Kidney (tissue), 14 donors: ENCODE data around the gene DENND5A. TPM values are rescaled to one million over a fixed set of nuclear protein-coding genes. Genes with fewer than 3 reads are reported as not detected.

Experiments used
- DNase-seq, 5 donors: peaks; one replicate each; pipeline ENCODE4 v3.0.0-alpha.2; 2013 to 2020
- FAIRE-seq: peaks from 2 replicates; lab custom pipeline; 2012; peaks lifted over from hg19 to GRCh38; lab: Jason Lieb, UNC
- H3K27ac ChIP-seq, 2 donors: one replicate each; pipeline ENCODE4 v1.7.0; 2013; ENCODE audit warnings: low read depth in 2 of 2, low read length in 2 of 2, inconsistent platforms in 1 of 2
- H3K27me3 ChIP-seq: one replicate; pipeline ENCODE4 v1.7.1; 2013; ENCODE audit warnings: low read length, inconsistent platforms; ENCODE audit not compliant: control insufficient read depth, insufficient read depth
- H3K36me3 ChIP-seq, 3 donors: one replicate each; pipeline versions ENCODE4 v1.7.0 to v1.7.1; 2013; ENCODE audit warnings: low read length in 3 of 3, control low read depth in 1 of 3, inconsistent platforms in 1 of 3; ENCODE audit not compliant: insufficient read depth in 3 of 3, control insufficient read depth in 2 of 3
- H3K4me1 ChIP-seq, 3 donors: one replicate each; pipeline versions ENCODE4 v1.7.0 to v1.7.1; 2013; ENCODE audit warnings: low read length in 3 of 3, inconsistent platforms in 1 of 3, low read depth in 1 of 3; ENCODE audit not compliant: control insufficient read depth in 2 of 3, insufficient read depth in 2 of 3
- H3K4me3 ChIP-seq, 3 donors: one replicate each; pipeline versions ENCODE4 v1.7.0 to v1.8.1; 2013; ENCODE audit warnings: low read length in 3 of 3, control low read depth in 1 of 3, inconsistent platforms in 1 of 3
- H3K9ac ChIP-seq, 3 donors: one replicate each; pipeline versions ENCODE4 v1.7.0 to v1.7.1; 2013; ENCODE audit warnings: low read length in 3 of 3, control low read depth in 1 of 3, inconsistent platforms in 1 of 3
- H3K9me3 ChIP-seq, 3 donors: one replicate each; pipeline versions ENCODE4 v1.7.0 to v1.7.1; 2013; ENCODE audit warnings: low read length in 3 of 3, control low read depth in 1 of 3, inconsistent platforms in 1 of 3; ENCODE audit not compliant: control insufficient read depth in 2 of 3, insufficient read depth in 1 of 3
- intact Hi-C: fragments of 100-400 bp; cut with DNase I; formaldehyde crosslinking; loops from one replicate; pipeline ENCODE4 v1.11.1; 2022
- polyA plus RNA-seq: library from polyadenylated mRNA; stranded (reverse); fragments of 350-450 nt; fragmentation: Illumina TruSeq; extraction: RNeasy Lipid Tissue Mini Kit (QIAGEN cat#74804); gene quantifications from one replicate; pipeline ENCODE4 v1.2.3, GENCODE V29; 2014; ENCODE audit warnings: low read depth, low replicate concordance; ENCODE audit not compliant: insufficient read depth
- total RNA-seq: library from RNA; stranded (reverse); fragmentation: NEBNext Ultra II Directional; extraction: Animal tissue kit (Norgen Biotek cat#: 25700); gene quantifications from one replicate; pipeline ENCODE4 v1.2.1, GENCODE V29; 2021
- TF ChIP-seq, protein P1 (sequence below): IDR thresholded peaks from 3 replicates; pipeline ENCODE4 v1.5.1; 2012; ENCODE audit warnings: mild to moderate bottlenecking, moderate library complexity, borderline replicate concordance; ENCODE audit not compliant: insufficient read depth; ENCODE audit errors: extremely low read depth
- donor health status: control.
- donor health status: control.
- donor health status: control.
- donor health status: control.
- donor health status: control.
- donor health status: DM: yes; HTN: yes; CAD: no.
- donor health status: Normal renal cell carcinoma (clear cell type).

Gene DENND5A
- total and polyA plus RNA-seq, 2 donors from 2014 or later: 32.4 to 53.9 TPM

DNA sequence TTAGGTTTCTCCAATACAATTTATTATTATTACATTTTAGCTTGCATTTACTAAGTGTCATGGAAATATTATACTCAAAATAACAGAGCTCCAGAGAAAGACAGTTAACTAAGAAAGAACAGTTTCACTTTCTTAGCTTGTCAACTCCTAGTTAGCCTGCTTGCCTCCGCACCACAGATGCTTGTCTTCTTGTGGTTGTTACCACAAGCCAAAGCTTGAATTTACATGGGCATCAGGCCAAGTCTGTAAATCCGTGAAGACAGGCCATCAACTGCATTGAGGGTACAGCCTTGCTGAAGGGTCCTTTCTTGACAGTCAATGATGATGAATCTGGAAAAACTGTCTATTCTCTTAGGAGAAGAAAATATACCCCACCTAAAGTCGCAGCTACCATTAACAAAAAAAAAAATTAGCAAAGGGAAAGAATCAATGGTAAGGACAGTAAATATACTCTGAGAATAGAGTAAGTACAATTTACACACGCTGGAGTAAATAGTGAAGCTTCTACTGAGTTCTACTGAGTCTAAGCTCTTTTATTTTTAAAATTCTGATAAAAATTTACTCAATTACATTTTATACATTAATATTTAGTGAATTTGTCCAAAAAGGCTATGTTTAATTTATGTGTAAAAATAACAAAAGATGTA, 15.6 kb upstream of the DENND5A start:
- Histone ChIP-seq H3K27ac (no peak overlapping the region), H3K27me3 (no peaks in the 10 kb centered on the region), H3K36me3 (peaks cover 0 to 3% (median 0%) of the 10 kb centered on the region in 3 donors), H3K4me3 (no peak overlapping the region), H3K4me1 (no peaks in the 10 kb centered on the region), H3K9ac (no peak overlapping the region), H3K9me3 (no peaks in the 10 kb centered on the region)
- DNase-seq: peak in 1 of 5 donors; percentile 60
- TF ChIP-seq, protein P1, sequence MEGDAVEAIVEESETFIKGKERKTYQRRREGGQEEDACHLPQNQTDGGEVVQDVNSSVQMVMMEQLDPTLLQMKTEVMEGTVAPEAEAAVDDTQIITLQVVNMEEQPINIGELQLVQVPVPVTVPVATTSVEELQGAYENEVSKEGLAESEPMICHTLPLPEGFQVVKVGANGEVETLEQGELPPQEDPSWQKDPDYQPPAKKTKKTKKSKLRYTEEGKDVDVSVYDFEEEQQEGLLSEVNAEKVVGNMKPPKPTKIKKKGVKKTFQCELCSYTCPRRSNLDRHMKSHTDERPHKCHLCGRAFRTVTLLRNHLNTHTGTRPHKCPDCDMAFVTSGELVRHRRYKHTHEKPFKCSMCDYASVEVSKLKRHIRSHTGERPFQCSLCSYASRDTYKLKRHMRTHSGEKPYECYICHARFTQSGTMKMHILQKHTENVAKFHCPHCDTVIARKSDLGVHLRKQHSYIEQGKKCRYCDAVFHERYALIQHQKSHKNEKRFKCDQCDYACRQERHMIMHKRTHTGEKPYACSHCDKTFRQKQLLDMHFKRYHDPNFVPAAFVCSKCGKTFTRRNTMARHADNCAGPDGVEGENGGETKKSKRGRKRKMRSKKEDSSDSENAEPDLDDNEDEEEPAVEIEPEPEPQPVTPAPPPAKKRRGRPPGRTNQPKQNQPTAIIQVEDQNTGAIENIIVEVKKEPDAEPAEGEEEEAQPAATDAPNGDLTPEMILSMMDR: no peak
- no peak for FAIRE-seq
- intact Hi-C loops: no loop called here

DNA sequence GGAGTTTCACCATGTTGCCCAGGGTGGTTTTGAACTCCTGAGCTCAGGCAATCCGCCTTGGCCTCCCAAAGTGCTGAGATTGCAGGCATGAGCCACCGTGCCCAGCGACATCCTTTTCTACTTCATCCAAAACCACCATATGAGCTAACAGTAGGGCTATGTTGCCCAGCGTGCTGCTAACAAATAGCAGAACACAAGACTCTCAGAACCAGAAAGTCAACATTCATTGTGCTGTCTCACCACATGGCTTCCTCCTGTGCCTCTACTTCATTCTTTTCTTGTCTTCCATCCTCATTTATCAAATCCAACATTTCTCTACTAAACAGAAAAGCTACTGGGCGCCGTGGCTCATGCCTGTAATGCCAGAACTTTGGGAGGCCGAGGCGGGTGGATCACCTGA, 12.0 kb upstream of the DENND5A start:
- no peak for FAIRE-seq
- intact Hi-C loops: no loop called here
- no peak overlapping the region for H3K4me3 ChIP-seq

DNA sequence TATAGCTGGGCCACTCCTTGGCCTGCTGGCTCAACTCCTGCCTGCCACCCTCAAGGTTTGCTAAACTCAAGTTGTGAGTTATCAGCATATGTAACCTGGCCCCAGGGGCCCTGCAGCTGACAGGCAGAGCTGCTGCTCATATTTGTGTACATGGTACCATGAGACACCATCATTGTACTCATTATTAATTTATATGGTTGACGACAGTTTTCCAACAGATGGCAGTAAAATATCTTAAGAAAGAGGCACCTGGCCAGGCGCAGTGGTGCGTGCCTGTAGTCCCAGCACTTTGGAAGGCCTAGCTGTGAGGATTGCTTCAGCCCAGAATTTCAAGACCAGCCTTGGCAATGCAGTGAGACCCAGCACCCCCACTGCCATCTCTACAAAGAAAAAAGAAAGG, 11.4 kb upstream of the DENND5A start:
- Histone ChIP-seq H3K27ac (no peak overlapping the region), H3K4me3 (no peak overlapping the region), H3K4me1 (no peaks in the 10 kb centered on the region), H3K9me3 (no peaks in the 10 kb centered on the region), H3K9ac (no peak overlapping the region), H3K36me3 (peaks cover 0 to 3% (median 0%) of the 10 kb centered on the region in 3 donors), H3K27me3 (no peaks in the 10 kb centered on the region)
- no peak for DNase-seq
- TF ChIP-seq, protein P1: no peak
- intact Hi-C loops: no loop called here
- FAIRE-seq: no peak

More for the DNA sequence above, 12.0 kb upstream of the DENND5A start:
- TF ChIP-seq, protein P1: no peak
- Histone ChIP-seq H3K36me3 (peaks cover 0 to 3% (median 0%) of the 10 kb centered on the region in 3 donors), H3K9me3 (no peaks in the 10 kb centered on the region), H3K27me3 (no peaks in the 10 kb centered on the region), H3K4me1 (no peaks in the 10 kb centered on the region), H3K9ac (no peak overlapping the region), H3K27ac (no peak overlapping the region)
- no peak for DNase-seq
